Fibroblast of lung (primary cell): Measurements from ENCODE around the gene ANKRD65.

ENCODE experiments used
- EZH2 ChIP-seq: IDR thresholded peaks from 2 replicates; pipeline ENCODE4 v1.5.1; 2012; ENCODE audit warnings: low read length, control low read depth, mild to moderate bottlenecking; ENCODE audit errors: missing control alignments
- TF ChIP-seq, protein P1 (sequence below), 2 donors: IDR thresholded peaks in 1 of 2; conservative IDR thresholded peaks in 1 of 2; 1 replicate in 1 of 2; 2 replicates in 1 of 2; pipeline ENCODE4 v1.5.1; 2011 to 2012; ENCODE audit warnings: low read length in 2 of 2, control low read depth in 1 of 2, inconsistent platforms in 1 of 2, low read depth in 1 of 2, mild to moderate bottlenecking in 1 of 2

DNA sequence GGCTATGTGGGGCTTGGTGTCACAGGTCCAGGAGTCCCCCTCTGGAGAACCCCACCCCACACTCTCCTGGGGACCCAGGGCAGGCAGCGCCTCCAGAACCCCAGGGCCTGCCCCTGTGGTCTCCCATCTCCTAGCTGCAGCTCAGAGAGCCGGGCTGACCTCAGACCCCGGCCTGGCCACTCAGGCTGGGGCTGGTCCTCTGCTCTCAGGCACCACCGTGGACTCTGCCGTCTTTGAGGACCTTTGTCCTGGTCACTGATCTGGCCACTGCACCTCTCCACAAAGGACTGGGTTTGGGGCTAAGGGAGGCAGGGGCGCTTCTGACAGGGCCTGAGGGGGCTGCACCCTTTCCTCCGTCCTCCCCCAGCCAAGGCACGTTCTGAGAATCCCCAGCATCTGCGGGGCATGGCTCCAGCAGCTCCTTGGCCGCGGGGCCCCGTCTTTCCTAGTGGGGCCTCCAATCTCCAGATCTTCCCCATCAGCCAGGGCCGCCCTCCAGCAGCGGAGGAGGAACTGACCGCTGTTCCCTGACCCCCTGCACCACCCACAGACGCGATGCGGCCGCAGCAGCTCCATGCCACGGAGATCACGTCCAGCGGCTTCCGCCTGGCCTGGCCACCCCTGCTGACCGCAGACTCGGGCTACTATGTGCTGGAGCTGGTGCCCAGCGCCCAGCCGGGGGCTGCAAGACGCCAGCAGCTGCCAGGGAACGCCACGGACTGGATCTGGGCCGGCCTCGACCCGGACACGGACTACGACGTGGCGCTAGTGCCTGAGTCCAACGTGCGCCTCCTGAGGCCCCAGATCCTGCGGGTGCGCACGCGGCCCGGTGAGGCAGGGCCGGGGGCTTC, 17.7 kb upstream of the ANKRD65 start:
- TF ChIP-seq, protein P1, sequence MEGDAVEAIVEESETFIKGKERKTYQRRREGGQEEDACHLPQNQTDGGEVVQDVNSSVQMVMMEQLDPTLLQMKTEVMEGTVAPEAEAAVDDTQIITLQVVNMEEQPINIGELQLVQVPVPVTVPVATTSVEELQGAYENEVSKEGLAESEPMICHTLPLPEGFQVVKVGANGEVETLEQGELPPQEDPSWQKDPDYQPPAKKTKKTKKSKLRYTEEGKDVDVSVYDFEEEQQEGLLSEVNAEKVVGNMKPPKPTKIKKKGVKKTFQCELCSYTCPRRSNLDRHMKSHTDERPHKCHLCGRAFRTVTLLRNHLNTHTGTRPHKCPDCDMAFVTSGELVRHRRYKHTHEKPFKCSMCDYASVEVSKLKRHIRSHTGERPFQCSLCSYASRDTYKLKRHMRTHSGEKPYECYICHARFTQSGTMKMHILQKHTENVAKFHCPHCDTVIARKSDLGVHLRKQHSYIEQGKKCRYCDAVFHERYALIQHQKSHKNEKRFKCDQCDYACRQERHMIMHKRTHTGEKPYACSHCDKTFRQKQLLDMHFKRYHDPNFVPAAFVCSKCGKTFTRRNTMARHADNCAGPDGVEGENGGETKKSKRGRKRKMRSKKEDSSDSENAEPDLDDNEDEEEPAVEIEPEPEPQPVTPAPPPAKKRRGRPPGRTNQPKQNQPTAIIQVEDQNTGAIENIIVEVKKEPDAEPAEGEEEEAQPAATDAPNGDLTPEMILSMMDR (conservative IDR thresholded peaks at IDR 0.05 in 1 of 2, IDR thresholded peaks at IDR 0.05 in 1 of 2; ENCODE audit: low read depth in 1 of 2, low read length in 2 of 2) = no peak
- no peak for TF ChIP-seq EZH2
